Natural killer cell treated with Interleukin-12 subunit alpha and Interleukin-12 subunit beta and Interleukin-15 and Interleukin-18, amount 100 ng/mL, for 72 hours (primary cell): ENCODE results near the gene PRPF18. TPM values are rescaled to one million over a fixed set of nuclear protein-coding genes. Genes with fewer than 3 reads are reported as not detected.

Source experiments
- ATAC-seq, 2 donors: fragments of 150-1000 bp; cut with Tn5 transposase in 1 of 2; sonication (Bioruptor Pico), chemical (Tn5 transposase) in 1 of 2; 2 replicates each; pipeline ENCODE4 v1.10.0; 2021
- DNase-seq: peaks from one replicate; pipeline ENCODE4 v3.0.0; 2022; ENCODE audit warnings: low spot score
- H3K27ac Mint-ChIP-seq, 2 donors: 1 replicate in 1 of 2; 2 replicates in 1 of 2; pipeline ENCODE4 v1.8.0; 2022; ENCODE audit warnings: mixed read lengths in 2 of 2, mild to moderate bottlenecking in 1 of 2, moderate library complexity in 1 of 2
- H3K27me3 Mint-ChIP-seq, 2 donors: 1 replicate in 1 of 2; 2 replicates in 1 of 2; pipeline ENCODE4 v1.8.0; 2022; ENCODE audit warnings: mixed read lengths in 2 of 2
- H3K36me3 Mint-ChIP-seq: one replicate; pipeline ENCODE4 v1.8.0; 2022; ENCODE audit warnings: mixed read lengths
- H3K4me1 Mint-ChIP-seq, 2 donors: 1 replicate in 1 of 2; 2 replicates in 1 of 2; pipeline ENCODE4 v1.8.0; 2022; ENCODE audit warnings: low read depth in 2 of 2, mixed read lengths in 2 of 2, mild to moderate bottlenecking in 1 of 2
- H3K4me3 Mint-ChIP-seq: one replicate; pipeline ENCODE4 v1.8.0; 2022; ENCODE audit warnings: mixed read lengths
- H3K9me3 Mint-ChIP-seq: 2 replicates; pipeline ENCODE4 v1.8.0; 2022; ENCODE audit warnings: mixed read lengths
- total RNA-seq, 2 donors: library from RNA; stranded (reverse); gene quantifications; one replicate each; pipeline ENCODE4 v1.2.3, GENCODE V29; 2022

PRPF18 gene
- total RNA-seq, 2 donors from 2014 or later: 29.2 to 29.6 TPM

GRCh38 chr10:13615650-13616300 lies 29.0 kb downstream of the PRPF18 start:
- ATAC-seq: no peak
- H3K27me3 Mint-ChIP-seq: no peaks in the 10 kb centered on the region
- H3K4me3 Mint-ChIP-seq: no peak overlapping the region
- DNase-seq: no peak
- no peaks in the 10 kb centered on the region for H3K9me3 Mint-ChIP-seq
- no peaks in the 10 kb centered on the region for H3K4me1 Mint-ChIP-seq
- H3K27ac Mint-ChIP-seq: no peak overlapping the region
- peaks cover 32% of the 10 kb centered on the region for H3K36me3 Mint-ChIP-seq

- Mint-ChIP-seq H3K9me3 (no peaks in the 10 kb centered on the region), H3K36me3 (peaks cover 27% of the 10 kb centered on the region), H3K4me1 (no peaks in the 10 kb centered on the region), H3K27ac (no peak overlapping the region), H3K27me3 (no peaks in the 10 kb centered on the region), H3K4me3 (no peak overlapping the region)
- ATAC-seq: no peak
- no peak for DNase-seq
Observed at GRCh38 chr10:13617116-13617515, 30.4 kb downstream of the PRPF18 start.

GRCh38 chr10:13621931-13622330 lies 35.2 kb downstream of the PRPF18 start:
- no peak overlapping the region for H3K27ac Mint-ChIP-seq
- DNase-seq (no peak), ATAC-seq (no peak)
- H3K27me3 Mint-ChIP-seq: no peaks in the 10 kb centered on the region
- peaks cover 8% of the 10 kb centered on the region for H3K36me3 Mint-ChIP-seq
- no peak overlapping the region for H3K4me3 Mint-ChIP-seq
- H3K4me1 Mint-ChIP-seq: peaks cover 0 to 3% of the 10 kb centered on the region in 2 donors
- H3K9me3 Mint-ChIP-seq: no peaks in the 10 kb centered on the region

- peaks cover 0 to 3% of the 10 kb centered on the region in 2 donors for H3K4me1 Mint-ChIP-seq
- H3K4me3 Mint-ChIP-seq: no peak overlapping the region
- H3K9me3 Mint-ChIP-seq: no peaks in the 10 kb centered on the region
- DNase-seq (no peak), ATAC-seq (no peak)
- no peak overlapping the region for H3K27ac Mint-ChIP-seq
- H3K36me3 Mint-ChIP-seq: no peaks in the 10 kb centered on the region
- H3K27me3 Mint-ChIP-seq: no peaks in the 10 kb centered on the region
Observed at GRCh38 chr10:13624630-13625029, 37.9 kb downstream of the PRPF18 start.

GRCh38 chr10:13627459-13628310 lies 40.9 kb downstream of the PRPF18 start:
- H3K36me3 Mint-ChIP-seq: peaks cover 5% of the 10 kb centered on the region
- no peaks in the 10 kb centered on the region for H3K9me3 Mint-ChIP-seq
- no peaks in the 10 kb centered on the region for H3K27me3 Mint-ChIP-seq
- DNase-seq: no peak
- H3K4me3 Mint-ChIP-seq: no peak overlapping the region
- ATAC-seq: no peak
- no peak overlapping the region for H3K27ac Mint-ChIP-seq
- H3K4me1 Mint-ChIP-seq: peaks cover 0 to 3% of the 10 kb centered on the region in 2 donors

GRCh38 chr10:13628661-13629060 lies 41.9 kb downstream of the PRPF18 start:
- DNase-seq: no peak

GRCh38 chr10:13629116-13629515 lies 42.4 kb downstream of the PRPF18 start:
- Mint-ChIP-seq H3K4me3 (no peak overlapping the region), H3K9me3 (no peaks in the 10 kb centered on the region), H3K27ac (no peak overlapping the region), H3K4me1 (peaks cover 0 to 3% of the 10 kb centered on the region in 2 donors), H3K27me3 (no peaks in the 10 kb centered on the region), H3K36me3 (peaks cover 6% of the 10 kb centered on the region)
- ATAC-seq (no peak), DNase-seq (no peak)

More at GRCh38 chr10:13628661-13629060, 41.9 kb downstream of the PRPF18 start:
- Mint-ChIP-seq H3K36me3 (peaks cover 5% of the 10 kb centered on the region), H3K4me3 (no peak overlapping the region), H3K9me3 (no peaks in the 10 kb centered on the region), H3K27me3 (no peaks in the 10 kb centered on the region), H3K27ac (no peak overlapping the region), H3K4me1 (peaks cover 0 to 3% of the 10 kb centered on the region in 2 donors)
- ATAC-seq: no peak

- DNase-seq (no peak), ATAC-seq (no peak)
- Mint-ChIP-seq H3K27me3 (no peaks in the 10 kb centered on the region), H3K4me3 (no peak overlapping the region), H3K4me1 (peaks cover 0 to 3% of the 10 kb centered on the region in 2 donors), H3K9me3 (no peaks in the 10 kb centered on the region), H3K27ac (no peak overlapping the region), H3K36me3 (peaks cover 9% of the 10 kb centered on the region)
Observed at GRCh38 chr10:13630231-13630630, 43.5 kb downstream of the PRPF18 start.

- no peaks in the 10 kb centered on the region for H3K4me1 Mint-ChIP-seq
- DNase-seq: no peak
- H3K9me3 Mint-ChIP-seq: no peaks in the 10 kb centered on the region
- no peak for ATAC-seq
- peaks cover 14% of the 10 kb centered on the region for H3K36me3 Mint-ChIP-seq
- H3K27ac Mint-ChIP-seq: no peak overlapping the region
- no peaks in the 10 kb centered on the region for H3K27me3 Mint-ChIP-seq
- no peak overlapping the region for H3K4me3 Mint-ChIP-seq
Observed at GRCh38 chr10:13631594-13631993, 44.8 kb downstream of the PRPF18 start.

GRCh38 chr10:13632440-13632839 lies 45.7 kb downstream of the PRPF18 start:
- H3K36me3 Mint-ChIP-seq: peaks cover 14% of the 10 kb centered on the region

GRCh38 chr10:13632884-13633440 lies 46.2 kb downstream of the PRPF18 start:
- Mint-ChIP-seq H3K36me3 (peaks cover 14% of the 10 kb centered on the region), H3K27me3 (no peaks in the 10 kb centered on the region), H3K9me3 (no peaks in the 10 kb centered on the region), H3K4me3 (no peak overlapping the region), H3K4me1 (no peaks in the 10 kb centered on the region), H3K27ac (no peak overlapping the region)
- DNase-seq: no peak
- no peak for ATAC-seq

More at GRCh38 chr10:13632440-13632839, 45.7 kb downstream of the PRPF18 start:
- ATAC-seq (no peak), DNase-seq (no peak)
- Mint-ChIP-seq H3K4me3 (no peak overlapping the region), H3K27ac (no peak overlapping the region), H3K9me3 (no peaks in the 10 kb centered on the region), H3K27me3 (no peaks in the 10 kb centered on the region), H3K4me1 (no peaks in the 10 kb centered on the region)

- H3K4me1 Mint-ChIP-seq: no peaks in the 10 kb centered on the region
- H3K36me3 Mint-ChIP-seq: peaks cover 16% of the 10 kb centered on the region
- H3K27ac Mint-ChIP-seq: no peak overlapping the region
- no peak overlapping the region for H3K4me3 Mint-ChIP-seq
- no peak for ATAC-seq
- H3K9me3 Mint-ChIP-seq: no peaks in the 10 kb centered on the region
- DNase-seq: no peak
- H3K27me3 Mint-ChIP-seq: no peaks in the 10 kb centered on the region
Observed at GRCh38 chr10:13633689-13634088, 46.9 kb downstream of the PRPF18 start.

- Mint-ChIP-seq H3K27ac (no peak overlapping the region), H3K4me3 (no peak overlapping the region), H3K9me3 (no peaks in the 10 kb centered on the region), H3K4me1 (no peaks in the 10 kb centered on the region), H3K36me3 (peaks cover 20% of the 10 kb centered on the region), H3K27me3 (no peaks in the 10 kb centered on the region)
- no peak for ATAC-seq
- DNase-seq: no peak
Observed at GRCh38 chr10:13634207-13634606, 47.4 kb downstream of the PRPF18 start.

- H3K4me3 Mint-ChIP-seq: no peak overlapping the region
- H3K4me1 Mint-ChIP-seq: no peaks in the 10 kb centered on the region
- no peaks in the 10 kb centered on the region for H3K27me3 Mint-ChIP-seq
- ATAC-seq (no peak), DNase-seq (no peak)
- peaks cover 32% of the 10 kb centered on the region for H3K36me3 Mint-ChIP-seq
- no peak overlapping the region for H3K27ac Mint-ChIP-seq
- peaks cover 12% of the 10 kb centered on the region for H3K9me3 Mint-ChIP-seq
Observed at GRCh38 chr10:13636776-13637175, 50.0 kb downstream of the PRPF18 start.
